ENCODE data around the gene CAP2.

- no peak for TF ChIP-seq CTCF (IDR thresholded peaks at IDR 0.05)
- no peak for TF ChIP-seq POLR2A (IDR thresholded peaks at IDR 0.05)
Observed at GRCh38 chr6:17360564-17360963, 32.8 kb upstream of the CAP2 start.

All from transverse colon (tissue), 3 donors.